CD14-positive monocyte (primary cell): ENCODE results near the gene SPATS2. TPM values are rescaled to one million over a fixed set of nuclear protein-coding genes. Genes with fewer than 3 reads are reported as not detected.

ENCODE experiments used
- DNase-seq, 3 donors: peaks; one replicate each; pipeline ENCODE4 v3.0.0-alpha.2; 2011 to 2022
- H2AFZ ChIP-seq: 2 replicates; pipeline ENCODE4 v1.6.0; 2012; ENCODE audit warnings: mild to moderate bottlenecking, low read depth, low read length, inconsistent platforms; ENCODE audit not compliant: insufficient read depth, poor library complexity, severe bottlenecking
- H3K27ac ChIP-seq, 2 donors: 1 replicate in 1 of 2; 2 replicates in 1 of 2; pipeline ENCODE4 v1.5.1; 2012 to 2013; ENCODE audit warnings: low read length in 2 of 2, control low read depth in 1 of 2, inconsistent platforms in 1 of 2, low read depth in 1 of 2, mild to moderate bottlenecking in 1 of 2
- H3K27me3 ChIP-seq, 2 donors: one replicate each; pipeline versions ENCODE4 v1.6.0 to v1.6.1; 2011 to 2013; ENCODE audit warnings: low read length in 2 of 2; ENCODE audit not compliant: control insufficient read depth in 2 of 2, insufficient read depth in 2 of 2
- H3K36me3 ChIP-seq, 2 donors: replicated peaks in 1 of 2; 1 replicate in 1 of 2; 2 replicates in 1 of 2; pipeline versions ENCODE4 v1.5.1 to v1.6.1; 2012 to 2013; ENCODE audit warnings: low read length in 2 of 2, control low read depth in 1 of 2, inconsistent platforms in 1 of 2, mild to moderate bottlenecking in 1 of 2; ENCODE audit not compliant: insufficient read depth in 2 of 2, control insufficient read depth in 1 of 2
- H3K4me1 ChIP-seq, 2 donors: 1 replicate in 1 of 2; 2 replicates in 1 of 2; pipeline versions ENCODE4 v1.5.1 to v1.6.1; 2012 to 2013; ENCODE audit warnings: low read length in 2 of 2, control low read depth in 1 of 2, inconsistent platforms in 1 of 2, mild to moderate bottlenecking in 1 of 2, moderate library complexity in 1 of 2; ENCODE audit not compliant: insufficient read depth in 2 of 2, control insufficient read depth in 1 of 2
- H3K4me2 ChIP-seq: replicated peaks from 2 replicates; pipeline ENCODE3; 2012; ENCODE audit warnings: low read length, moderate library complexity, mild to moderate bottlenecking; ENCODE audit not compliant: poor library complexity, severe bottlenecking; ENCODE audit errors: extremely low read depth
- H3K4me3 ChIP-seq, 3 experiments: fragments of 200-600 bp in 1 of 3; sonication (generic) in 1 of 3; replicated peaks in 1 of 3; 1 replicate in 2 of 3; 2 replicates in 1 of 3; pipeline ENCODE4 v1.5.1; 2011 to 2013; ENCODE audit warnings: low read length in 3 of 3, mild to moderate bottlenecking in 3 of 3, control low read depth in 2 of 3, low read depth in 2 of 3, inconsistent platforms in 1 of 3, moderate library complexity in 1 of 3
- H3K79me2 ChIP-seq: 2 replicates; pipeline ENCODE4 v1.6.0; 2012; ENCODE audit warnings: mild to moderate bottlenecking, control low read depth, inconsistent platforms, low read length, moderate library complexity; ENCODE audit not compliant: insufficient read depth
- H3K9ac ChIP-seq: 2 replicates; pipeline ENCODE4 v1.6.0; 2017; ENCODE audit warnings: low read length, mild to moderate bottlenecking; ENCODE audit not compliant: insufficient read depth, poor library complexity, severe bottlenecking
- H3K9me3 ChIP-seq, 2 donors: replicated peaks in 1 of 2; 1 replicate in 1 of 2; 2 replicates in 1 of 2; pipeline versions ENCODE4 v1.5.1 to v1.6.1; 2012 to 2013; ENCODE audit warnings: low read length in 2 of 2, control low read depth in 1 of 2; ENCODE audit not compliant: control insufficient read depth in 1 of 2, insufficient read depth in 1 of 2
- H4K20me1 ChIP-seq: 2 replicates; pipeline ENCODE4 v1.6.0; 2012; ENCODE audit warnings: mild to moderate bottlenecking, low read length, control low read depth, moderate library complexity; ENCODE audit not compliant: insufficient read depth
- H3K27ac Mint-ChIP-seq, 7 donors: one replicate each; pipeline ENCODE4 v1.8.0; 2020; ENCODE audit warnings: mild to moderate bottlenecking in 7 of 7, mixed read lengths in 7 of 7, moderate library complexity in 6 of 7, inconsistent platforms in 2 of 7
- H3K27me3 Mint-ChIP-seq, 3 donors: one replicate each; pipeline ENCODE4 v1.8.0; 2021 to 2022; ENCODE audit warnings: low read depth in 3 of 3, mild to moderate bottlenecking in 3 of 3, mixed read lengths in 3 of 3, moderate library complexity in 3 of 3, inconsistent platforms in 1 of 3
- H3K36me3 Mint-ChIP-seq, 2 donors: one replicate each; pipeline ENCODE4 v1.8.0; 2020; ENCODE audit warnings: mixed read lengths in 2 of 2, inconsistent platforms in 1 of 2, mild to moderate bottlenecking in 1 of 2
- H3K4me1 Mint-ChIP-seq: one replicate; pipeline ENCODE4 v1.8.0; 2020; ENCODE audit warnings: mild to moderate bottlenecking, mixed read lengths
- H3K4me3 Mint-ChIP-seq, 2 donors: one replicate each; pipeline ENCODE4 v1.8.0; 2020; ENCODE audit warnings: mild to moderate bottlenecking in 2 of 2, mixed read lengths in 2 of 2, moderate library complexity in 1 of 2
- H3K9me3 Mint-ChIP-seq, 7 donors: one replicate each; pipeline ENCODE4 v1.8.0; 2020 to 2022; ENCODE audit warnings: mixed read lengths in 7 of 7, mild to moderate bottlenecking in 6 of 7, moderate library complexity in 6 of 7, inconsistent platforms in 2 of 7
- CTCF ChIP-seq: fragments of 200-600 bp; IDR thresholded peaks from one replicate; pipeline ENCODE4 v1.8.0; 2022; ENCODE audit warnings: antibody characterized with exemption, mild to moderate bottlenecking
- WGBS: methylation state at CpG from one replicate; pipeline ENCODE4 v1.1.5; 2013; ENCODE audit warnings: missing lambda C conversion rate; ENCODE audit not compliant: insufficient coverage; 5-methylcytosine and 5-hydroxymethylcytosine counted together
- intact Hi-C, 2 donors: fragments of 100-400 bp; cut with micrococcal nuclease; formaldehyde crosslinking; loops; one replicate each; pipeline versions ENCODE4 v1.15.0 to v1.15.1; 2023
- polyA plus RNA-seq, 3 donors: library from polyadenylated mRNA; depleted of rRNA in 1 of 3; unstranded in 2 of 3; stranded (reverse) in 1 of 3; fragments of 300-500 nt in 2 of 3; fragments of >200 nt in 1 of 3; fragmentation: Illumina TruSeq in 2 of 3; gene quantifications; 1 replicate in 2 of 3; 2 replicates in 1 of 3; pipeline ENCODE4 v1.2.3, GENCODE V29; 2012 to 2021

Gene SPATS2
- polyA plus RNA-seq, 3 donors, result 1.1 to 3.2 (median 1.8) TPM

- H3K9ac ChIP-seq, result peak overlapping the region; percentile 92
- Mint-ChIP-seq H3K27me3 (peaks cover 0 to 2% (median under 1%) of the 10 kb centered on the region in 3 donors), H3K36me3 (no peaks in the 10 kb centered on the region), H3K27ac (peak overlapping the region; percentile 82 to 96 (median 91)), H3K9me3 (no peaks in the 10 kb centered on the region), H3K4me1 (peaks cover 36% of the 10 kb centered on the region), H3K4me3 (peak overlapping the region; percentile 96 to 97)
- H3K4me1 ChIP-seq, result peaks cover 33 to 39% of the 10 kb centered on the region in 2 donors
- WGBS, result 2% methylated on average over 27 of the region's 38 CpGs
- no peak for DNase-seq
- intact Hi-C loops, result no loop called here
- no peaks in the 10 kb centered on the region for H3K36me3 ChIP-seq
- no peaks in the 10 kb centered on the region for H3K79me2 ChIP-seq
- peak overlapping the region; percentile 80 to 94 (median 93) for H3K4me3 ChIP-seq
- no peaks in the 10 kb centered on the region for H3K27me3 ChIP-seq
- H2AFZ ChIP-seq, result peak overlapping the region; percentile 98
- H3K9me3 ChIP-seq, result no peaks in the 10 kb centered on the region
- peak overlapping the region; percentile 91 for H3K4me2 ChIP-seq
- TF ChIP-seq CTCF, result no peak
- H4K20me1 ChIP-seq, result no peaks in the 10 kb centered on the region
- H3K27ac ChIP-seq, result peak overlapping the region; percentile 72 to 87
Observed at GRCh38 chr12:49366096-49366651, 1.1 kb upstream of the SPATS2 start.

GRCh38 chr12:49366652-49367380, 446 bp upstream of the SPATS2 start:
- Histone ChIP-seq H2AFZ (peak overlapping the region; percentile 98), H3K79me2 (no peaks in the 10 kb centered on the region), H3K4me3 (peak overlapping the region; percentile 80 to 94 (median 93)), H3K27ac (peak overlapping the region; percentile 72 to 87), H4K20me1 (no peaks in the 10 kb centered on the region), H3K36me3 (no peaks in the 10 kb centered on the region), H3K4me1 (peaks cover 33 to 39% of the 10 kb centered on the region in 2 donors), H3K27me3 (no peaks in the 10 kb centered on the region), H3K9me3 (no peaks in the 10 kb centered on the region), H3K4me2 (peak overlapping the region; percentile 91), H3K9ac (peak overlapping the region; percentile 92)
- TF ChIP-seq CTCF, result no peak
- H3K27ac Mint-ChIP-seq, result peak overlapping the region; percentile 82 to 96 (median 91)
- H3K9me3 Mint-ChIP-seq, result no peaks in the 10 kb centered on the region
- H3K4me3 Mint-ChIP-seq, result peak overlapping the region; percentile 96 to 97
- peak; percentile 69 to 70 (median 69) for DNase-seq
- no peaks in the 10 kb centered on the region for H3K36me3 Mint-ChIP-seq
- intact Hi-C loops, result no loop called here
- peaks cover 36% of the 10 kb centered on the region for H3K4me1 Mint-ChIP-seq
- H3K27me3 Mint-ChIP-seq, result peaks cover 0 to 2% (median 0%) of the 10 kb centered on the region in 3 donors
- WGBS, result under 1% methylated on average over 97 of the region's 97 CpGs
